Measurements from ENCODE around the gene COX7B2. TPM values are rescaled to one million over a fixed set of nuclear protein-coding genes. Genes with fewer than 3 reads are reported as not detected.
A peak's percentile ranks its signal among the peaks of the same experiment; 100 is the strongest.

COX7B2 gene
- total RNA-seq, 2 donors from 2014 or later: not detected

- no peak for DNase-seq (ENCODE audit: low spot score)
- intact Hi-C loops (cut with DNase I): no loop called here
These were observed 9.0 kb downstream of the COX7B2 start for GRCh38 chr4:46900082-46900481.

DNA sequence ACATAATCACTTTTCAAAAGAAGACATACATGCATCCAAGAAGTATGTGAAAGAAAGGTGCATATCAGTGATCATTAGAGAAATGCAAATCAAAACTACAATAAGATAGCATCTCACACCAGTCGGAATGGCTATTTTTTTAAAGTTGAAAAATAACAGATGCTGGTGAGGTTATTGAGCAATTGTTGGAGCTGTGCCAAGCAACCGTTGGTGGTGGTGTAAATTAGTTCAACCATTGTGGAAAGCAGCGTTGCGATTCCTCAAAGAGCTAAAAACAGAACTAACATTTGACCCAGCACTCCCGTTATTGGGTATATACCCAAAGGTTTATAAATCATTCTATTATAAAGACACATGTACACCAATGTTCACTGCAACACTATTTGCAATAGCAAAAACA is 14.2 kb downstream of the COX7B2 start:
- no peak for DNase-seq (ENCODE audit: low spot score)
- intact Hi-C loops (cut with DNase I): no loop called here

- intact Hi-C loops (cut with DNase I): no loop called here
- no peak for DNase-seq (ENCODE audit: low spot score)
These were observed 19.0 kb downstream of the COX7B2 start for GRCh38 chr4:46890056-46890455.

GRCh38 chr4:46889410-46889809 is 19.6 kb downstream of the COX7B2 start:
- DNase-seq (ENCODE audit: low spot score): no peak
- intact Hi-C loops (cut with DNase I): no loop called here

- no peak for DNase-seq (ENCODE audit: low spot score)
These were observed 22.3 kb downstream of the COX7B2 start for GRCh38 chr4:46886711-46887110.

DNA sequence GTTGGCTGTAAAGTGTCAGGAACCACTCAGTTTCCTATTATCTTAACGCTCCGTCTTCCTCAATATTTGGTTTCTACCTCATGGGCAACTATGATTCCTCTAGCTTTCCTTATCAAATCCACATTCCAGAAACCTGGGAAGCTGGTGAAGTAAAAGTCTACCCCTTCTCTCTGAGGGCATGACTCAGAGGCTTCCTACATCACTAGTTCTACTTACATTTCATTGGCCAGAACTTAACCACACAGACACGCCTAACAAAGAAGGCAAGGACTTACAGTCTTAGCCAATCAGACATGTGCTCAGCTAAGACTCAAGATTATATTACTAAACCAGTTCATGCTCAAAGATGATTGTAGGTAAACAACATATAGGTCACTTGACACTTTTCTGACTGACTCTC is 30.4 kb downstream of the COX7B2 start:
- intact Hi-C loops (cut with DNase I): no loop called here
- DNase-seq (ENCODE audit: low spot score): no peak

More at GRCh38 chr4:46886711-46887110, 22.3 kb downstream of the COX7B2 start:
- intact Hi-C loops (cut with DNase I): no loop called here

GRCh38 chr4:46874811-46875210 is 34.2 kb downstream of the COX7B2 start:
- intact Hi-C loops (cut with DNase I): no loop called here

DNA sequence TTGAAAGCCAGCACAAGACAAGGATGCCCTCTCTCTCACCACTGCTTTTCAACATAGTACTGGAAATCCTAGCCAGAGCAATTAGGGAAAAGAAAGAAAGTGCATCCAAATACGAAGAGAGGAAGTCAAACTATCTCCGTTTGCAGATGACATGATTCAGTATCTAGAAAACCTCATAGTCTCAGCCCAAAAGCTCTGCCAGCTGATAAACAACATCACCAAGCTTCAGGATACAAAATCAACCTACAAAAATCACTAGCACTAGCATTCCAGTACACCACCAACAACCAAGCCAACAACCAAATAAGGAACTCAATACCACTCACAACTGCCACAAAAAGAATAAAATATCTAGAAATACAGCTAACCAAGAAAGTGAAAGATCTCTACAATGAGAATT is 38.6 kb downstream of the COX7B2 start:
- DNase-seq (ENCODE audit: low spot score): no peak
- intact Hi-C loops (cut with DNase I): no loop called here

More at GRCh38 chr4:46874811-46875210, 34.2 kb downstream of the COX7B2 start:
- no peak for DNase-seq (ENCODE audit: low spot score)

- intact Hi-C loops (cut with DNase I): no loop called here
- no peak for DNase-seq (ENCODE audit: low spot score)
These were observed 52.7 kb downstream of the COX7B2 start for GRCh38 chr4:46856333-46856732.

DNA sequence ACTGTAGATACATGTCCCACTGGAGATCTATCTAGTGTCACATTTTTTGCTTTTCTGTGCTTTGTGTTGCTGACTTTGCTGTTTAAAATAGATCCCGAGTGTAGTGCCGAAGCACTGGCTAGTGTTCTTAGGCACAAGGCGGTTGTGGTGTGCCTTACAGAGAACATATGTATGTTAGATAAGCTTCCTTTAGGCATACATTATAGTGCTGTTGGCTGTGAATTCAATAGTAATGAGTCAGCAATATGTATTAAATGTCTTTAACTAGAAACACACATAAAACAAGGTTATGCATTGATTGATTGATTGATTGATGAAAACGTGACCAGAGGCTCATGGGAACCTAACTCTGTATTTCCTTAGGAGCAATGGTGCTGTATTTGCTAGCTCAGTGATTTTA is 56.2 kb downstream of the COX7B2 start:
- intact Hi-C loops (cut with DNase I): no loop called here

GRCh38 chr4:46850026-46850425 is 59.0 kb downstream of the COX7B2 start:
- no peak for DNase-seq (ENCODE audit: low spot score)

More for the DNA sequence above, 56.2 kb downstream of the COX7B2 start:
- no peak for DNase-seq (ENCODE audit: low spot score)

GRCh38 chr4:46844325-46844917 is 64.6 kb downstream of the COX7B2 start:
- intact Hi-C loops (cut with DNase I): no loop called here
- DNase-seq (ENCODE audit: low spot score): no peak

More at GRCh38 chr4:46850026-46850425, 59.0 kb downstream of the COX7B2 start:
- intact Hi-C loops (cut with DNase I): no loop called here

DNA sequence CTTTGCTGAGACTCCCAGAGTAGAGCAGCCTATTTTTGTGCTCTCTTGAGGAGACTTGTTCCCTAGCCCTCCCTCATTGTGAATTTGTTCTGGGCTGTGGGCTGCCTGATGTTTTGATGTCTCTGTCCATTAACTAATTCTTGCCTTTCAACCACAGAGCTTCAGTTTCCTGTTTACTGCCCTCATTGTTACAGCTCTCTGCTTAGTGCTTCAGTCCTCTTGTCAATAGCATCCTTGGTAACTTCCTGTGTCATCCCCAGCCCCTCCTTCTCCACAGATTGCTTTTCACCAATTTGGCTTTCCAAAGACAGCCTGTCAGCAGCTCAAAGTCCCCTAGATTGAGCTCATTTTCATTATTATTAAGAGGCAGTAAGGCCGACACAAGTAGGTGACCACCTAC is 69.9 kb downstream of the COX7B2 start:
- no peak for DNase-seq (ENCODE audit: low spot score)
- intact Hi-C loops (cut with DNase I): no loop called here

GRCh38 chr4:46837639-46838038 is 71.4 kb downstream of the COX7B2 start:
- intact Hi-C loops (cut with DNase I): no loop called here

GRCh38 chr4:46836584-46836983 is 72.5 kb downstream of the COX7B2 start:
- no peak for DNase-seq (ENCODE audit: low spot score)
- intact Hi-C loops (cut with DNase I): no loop called here

More at GRCh38 chr4:46837639-46838038, 71.4 kb downstream of the COX7B2 start:
- DNase-seq (ENCODE audit: low spot score): no peak

- DNase-seq (ENCODE audit: low spot score): no peak
- intact Hi-C loops (cut with DNase I): no loop called here
These were observed 78.0 kb downstream of the COX7B2 start for GRCh38 chr4:46830971-46831454.

DNA sequence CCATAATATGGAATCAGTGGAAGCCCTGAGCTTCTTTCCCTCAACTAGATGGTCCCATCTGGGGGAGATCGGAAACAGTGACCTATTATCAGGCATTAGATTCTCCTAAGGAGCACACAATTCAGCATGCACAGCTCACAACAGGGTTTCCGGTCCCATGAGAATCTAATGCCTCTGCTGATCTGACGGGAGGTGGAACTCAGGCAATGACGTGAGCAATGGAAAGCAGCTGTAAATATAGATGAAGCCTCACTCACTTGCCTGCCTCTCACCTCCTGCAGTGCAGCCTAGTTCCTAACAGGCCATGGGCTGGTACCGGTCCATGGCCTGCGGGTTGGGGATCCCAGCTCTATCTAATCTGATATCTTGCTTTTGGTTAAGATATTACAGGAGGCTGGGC is 88.9 kb downstream of the COX7B2 start:
- intact Hi-C loops (cut with DNase I): no loop called here
- DNase-seq (ENCODE audit: low spot score): no peak

DNA sequence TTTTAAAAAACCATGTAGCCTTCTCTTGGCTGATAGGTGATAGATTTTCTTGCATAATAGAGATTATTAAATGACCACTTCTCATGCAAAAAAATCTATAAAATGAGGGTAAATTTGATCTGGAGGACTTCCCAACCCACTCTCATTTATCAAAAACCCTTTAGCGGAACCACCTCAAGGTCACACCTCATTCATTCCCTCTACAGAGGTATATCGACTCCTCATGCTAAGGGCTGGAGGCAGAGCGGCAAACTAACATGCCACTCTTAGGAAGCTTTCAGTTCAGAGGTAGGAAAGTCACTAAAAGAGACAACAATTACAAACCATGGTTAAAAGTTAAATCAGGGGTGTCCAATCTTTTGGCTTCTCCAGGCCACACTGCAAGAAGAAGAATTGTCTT is 90.0 kb downstream of the COX7B2 start:
- DNase-seq (ENCODE audit: low spot score): no peak
- intact Hi-C loops (cut with DNase I): no loop called here

DNA sequence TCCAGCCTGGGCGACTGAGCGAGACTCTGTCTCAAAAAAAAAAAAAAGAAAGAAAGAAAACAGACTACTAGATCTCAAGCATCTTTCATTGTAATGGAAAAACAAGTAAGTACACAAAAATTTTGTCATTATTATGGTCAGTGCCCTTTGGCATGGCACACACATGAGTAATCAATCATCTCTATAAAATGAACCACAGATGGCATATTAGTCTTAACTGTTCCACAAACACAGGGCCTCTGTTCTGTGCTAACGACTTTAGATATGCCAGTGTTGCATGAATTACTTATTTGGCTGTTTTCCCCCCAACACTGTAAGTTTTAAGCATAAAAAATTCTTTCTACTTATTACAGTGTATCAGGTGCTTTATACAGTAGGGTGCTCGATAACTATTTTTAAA is 90.4 kb downstream of the COX7B2 start:
- no peak for DNase-seq (ENCODE audit: low spot score)
- intact Hi-C loops (cut with DNase I): no loop called here

GRCh38 chr4:46817806-46818205 is 91.2 kb downstream of the COX7B2 start:
- intact Hi-C loops (cut with DNase I): no loop called here
- DNase-seq (ENCODE audit: low spot score): no peak

DNA sequence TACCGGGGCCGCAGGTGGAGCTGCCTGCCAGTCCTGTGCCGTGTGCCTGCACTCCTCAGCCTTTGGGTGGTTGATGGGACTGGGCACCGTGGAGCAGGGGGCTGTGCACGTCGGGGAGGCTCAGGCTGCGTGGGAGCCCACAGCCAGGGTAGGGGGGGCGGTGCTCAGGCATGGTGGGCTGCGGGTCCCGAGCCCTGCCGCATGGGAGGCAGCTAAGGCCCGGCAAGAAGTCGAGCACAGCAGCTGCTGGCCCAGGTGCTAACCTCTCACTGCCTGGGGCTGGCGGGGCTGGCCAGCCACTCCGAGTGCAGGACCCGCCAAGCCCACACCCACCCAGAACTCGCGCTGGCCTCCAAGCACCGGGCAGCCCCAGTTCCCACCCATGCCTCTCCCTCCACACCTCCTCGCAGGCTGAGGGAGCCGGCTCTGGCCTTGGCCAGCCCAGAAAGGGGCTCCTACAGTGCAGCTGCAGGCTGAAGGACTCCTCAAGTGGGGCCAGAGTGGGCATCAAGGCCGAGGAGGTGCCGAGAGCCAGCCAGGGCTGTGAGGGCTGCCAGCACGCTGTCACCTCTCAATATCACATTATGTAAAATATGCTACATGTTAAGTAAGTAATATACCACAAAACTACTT is 104.1 kb downstream of the COX7B2 start:
- intact Hi-C loops (cut with DNase I): no loop called here
- DNase-seq (ENCODE audit: low spot score): peak; percentile 67
